HepG2 (cell line): ENCODE data around the gene DENND4A.

Experiments
- CREB1 ChIP-seq, 2 experiments: fragments of 450-650 bp in 1 of 2; IDR thresholded peaks; 2 replicates each; pipeline ENCODE4 v1.6.1; 2016 to 2017; ENCODE audit warnings: control low read depth in 1 of 2, mild to moderate bottlenecking in 1 of 2, missing compliant biosample characterization in 1 of 2, missing genetic modification characterization in 1 of 2
- CREM ChIP-seq, 2 experiments: sonication (generic) in 1 of 2; formaldehyde crosslinking in 1 of 2; IDR thresholded peaks; 2 replicates each; pipeline versions ENCODE4 v1.4.0 to v1.6.1; 2016 to 2020; ENCODE audit warnings: antibody characterized with exemption in 1 of 2, mild to moderate bottlenecking in 1 of 2, missing genetic modification reagents in 1 of 2
- CTCF ChIP-seq: sonication (generic); formaldehyde crosslinking; IDR thresholded peaks from 2 replicates; pipeline ENCODE4 v1.5.0; 2020; ENCODE audit warnings: mild to moderate bottlenecking, missing genetic modification reagents, moderate library complexity
- EZH2 ChIP-seq: conservative IDR thresholded peaks from 2 replicates; pipeline ENCODE4 v1.6.1; 2012; ENCODE audit warnings: mild to moderate bottlenecking, low read depth, low read length, moderate library complexity
- GATAD1 ChIP-seq: IDR thresholded peaks from 2 replicates; pipeline ENCODE4 v1.6.1; 2016; ENCODE audit warnings: missing genetic modification reagents, missing compliant biosample characterization
- HIVEP1 ChIP-seq: sonication (generic); formaldehyde crosslinking; IDR thresholded peaks from 2 replicates; pipeline ENCODE4 v1.4.0; 2020; ENCODE audit warnings: mild to moderate bottlenecking, missing genetic modification reagents
- JARID2 ChIP-seq: sonication (generic); formaldehyde crosslinking; IDR thresholded peaks from 2 replicates; pipeline ENCODE4 v1.8.1; 2023; ENCODE audit warnings: missing genetic modification reagents, inconsistent platforms; ENCODE audit not compliant: insufficient replicate concordance
- KDM2A ChIP-seq: sonication (generic); formaldehyde crosslinking; IDR thresholded peaks from 2 replicates; pipeline ENCODE4 v1.4.0; 2020; ENCODE audit warnings: low read depth, missing genetic modification reagents, borderline replicate concordance
- MAFK ChIP-seq, 2 experiments: IDR thresholded peaks in 1 of 2; conservative IDR thresholded peaks in 1 of 2; 2 replicates each; pipeline ENCODE4 v1.6.1; 2011; ENCODE audit warnings: improper control_type of control experiment in 2 of 2, low read length in 2 of 2
- MAZ ChIP-seq, 2 experiments: sonication (generic) in 1 of 2; formaldehyde crosslinking in 1 of 2; IDR thresholded peaks; 2 replicates each; pipeline versions ENCODE4 v1.5.0 to v1.6.1; 2012 to 2020; ENCODE audit warnings: low read depth in 2 of 2, mild to moderate bottlenecking in 2 of 2, borderline replicate concordance in 1 of 2, improper control_type of control experiment in 1 of 2, low read length in 1 of 2, missing genetic modification reagents in 1 of 2, moderate library complexity in 1 of 2
- SNRNP70 ChIP-seq: fragments of 200-400 bp; formaldehyde crosslinking; IDR thresholded peaks from 2 replicates; pipeline ENCODE4 v1.6.1; 2017; ENCODE audit warnings: mild to moderate bottlenecking, low read depth, low read length, moderate library complexity
- SP5 ChIP-seq: IDR thresholded peaks from 2 replicates; pipeline ENCODE4 v1.6.1; 2016; ENCODE audit warnings: low read depth, borderline replicate concordance
- ZNF329 ChIP-seq: sonication (generic); formaldehyde crosslinking; IDR thresholded peaks from 2 replicates; pipeline ENCODE4 v1.9.0; 2021; ENCODE audit warnings: low read depth, mild to moderate bottlenecking, missing genetic modification reagents

GRCh38 chr15:65675551-65675950, 116.5 kb downstream of the DENND4A start:
- TF ChIP-seq CTCF (no peak), ZNF329 (CRISPR knock-in tag) (no peak), CREM (IDR thresholded peaks at IDR 0.05) (no peak), CREM (CRISPR knock-in tag; IDR thresholded peaks at IDR 0.05) (no peak), CREB1 (IDR thresholded peaks at IDR 0.05) (no peak), CREB1 (CRISPR knock-in tag; IDR thresholded peaks at IDR 0.05) (no peak), MAZ (IDR thresholded peaks at IDR 0.05; ENCODE audit: borderline replicate concordance, low read depth, low read length) (no peak), MAZ (CRISPR knock-in tag; IDR thresholded peaks at IDR 0.05; ENCODE audit: low read depth) (no peak), JARID2 (CRISPR knock-in tag) (no peak), EZH2 (no peak), SNRNP70 (no peak), HIVEP1 (no peak), KDM2A (no peak), GATAD1 (CRISPR knock-in tag) (no peak), MAFK (conservative IDR thresholded peaks at IDR 0.05 in 1 of 2, IDR thresholded peaks at IDR 0.05 in 1 of 2; ENCODE audit: low read length in 2 of 2) (no peak), SP5 (no peak)
